Endothelial cell of umbilical vein (primary cell): ENCODE measurements around the gene ARF6. TPM values are rescaled to one million over a fixed set of nuclear protein-coding genes. Genes with fewer than 3 reads are reported as not detected.

Source experiments
- BruUV-seq: library from RNA; stranded (reverse); fragments of 400-500 nt; replicated peaks from 2 replicates; lab custom pipeline; 2021; lab: Mats Ljungman, UMichigan
- CTCF ChIA-PET: fragments of 300-600, 350-600 bp; sonication (Branson Sonifier 250); formaldehyde crosslinking; loops from one replicate; lab custom pipeline; 2021; ENCODE audit warnings: antibody characterized with exemption, inconsistent platforms; lab: Charles Lee
- POLR2A ChIA-PET: fragments of 300-600, 350-600 bp; sonication (Branson Sonifier 250); formaldehyde crosslinking; loops from one replicate; lab custom pipeline; 2021; ENCODE audit warnings: antibody characterized with exemption, inconsistent platforms; lab: Charles Lee
- DNase-seq: peaks from one replicate; pipeline ENCODE4 v3.0.0-alpha.2; 2011; ENCODE audit warnings: low read depth, low spot score
- FAIRE-seq: peaks from 2 replicates; lab custom pipeline; 2011; peaks lifted over from hg19 to GRCh38; lab: Jason Lieb, UNC
- H2AFZ ChIP-seq: 2 replicates; pipeline ENCODE4 v1.6.0; 2012; ENCODE audit warnings: low read depth, low read length, control low read depth, inconsistent platforms
- H3K27ac ChIP-seq: 2 replicates; pipeline ENCODE4 v1.5.1; 2011; ENCODE audit warnings: low read depth, mild to moderate bottlenecking, control low read depth, low read length, moderate library complexity; ENCODE audit not compliant: insufficient read depth
- H3K27me3 ChIP-seq, 2 experiments: 2 replicates each; pipeline versions ENCODE4 v1.6.0 to v1.6.1; 2011; ENCODE audit warnings: low read length in 2 of 2, mixed read lengths in 1 of 2; ENCODE audit not compliant: control insufficient read depth in 2 of 2, insufficient read depth in 2 of 2
- H3K36me3 ChIP-seq, 2 experiments: 2 replicates in 1 of 2; 3 replicates in 1 of 2; pipeline ENCODE4 v1.5.1; 2011; ENCODE audit warnings: low read length in 2 of 2, mild to moderate bottlenecking in 1 of 2, moderate library complexity in 1 of 2; ENCODE audit not compliant: control insufficient read depth in 2 of 2, insufficient read depth in 2 of 2; ENCODE audit errors: extremely low read depth in 1 of 2
- H3K4me1 ChIP-seq: 3 replicates; pipeline ENCODE4 v1.5.1; 2011; ENCODE audit warnings: mild to moderate bottlenecking, low read length; ENCODE audit not compliant: control insufficient read depth, insufficient read depth; ENCODE audit errors: extremely low read depth
- H3K4me2 ChIP-seq: 2 replicates; pipeline ENCODE4 v1.6.1; 2011; ENCODE audit warnings: low read length, control low read depth, mixed read lengths; ENCODE audit not compliant: insufficient read depth
- H3K4me3 ChIP-seq, 3 experiments: fragments of 200-600 bp in 1 of 3; sonication (generic), shearing (Covaris generic) in 1 of 3; replicated peaks in 1 of 3; 2 replicates each; pipeline ENCODE4 v1.5.1; 2011 to 2016; ENCODE audit warnings: control low read depth in 3 of 3, low read length in 3 of 3, mild to moderate bottlenecking in 2 of 3, inconsistent platforms in 1 of 3, low read depth in 1 of 3, moderate library complexity in 1 of 3; ENCODE audit not compliant: insufficient read depth in 1 of 3
- H3K79me2 ChIP-seq: 2 replicates; pipeline ENCODE4 v1.6.0; 2012; ENCODE audit warnings: low read length, inconsistent platforms; ENCODE audit not compliant: control insufficient read depth, insufficient read depth
- H3K9ac ChIP-seq: replicated peaks from 2 replicates; pipeline ENCODE3; 2011; ENCODE audit warnings: low read length, control low read depth; ENCODE audit not compliant: insufficient read depth; ENCODE audit errors: extremely low read depth
- H3K9me1 ChIP-seq: replicated peaks from 3 replicates; pipeline ENCODE4 v1.6.0; 2011; ENCODE audit warnings: mild to moderate bottlenecking, low read length; ENCODE audit not compliant: control insufficient read depth, insufficient read depth; ENCODE audit errors: extremely low read depth
- H3K9me3 ChIP-seq: replicated peaks from 2 replicates; pipeline ENCODE4 v1.5.1; 2012; ENCODE audit warnings: low read length, inconsistent platforms; ENCODE audit not compliant: control insufficient read depth, insufficient read depth
- H4K20me1 ChIP-seq: replicated peaks from 2 replicates; pipeline ENCODE3; 2011; ENCODE audit warnings: mild to moderate bottlenecking, low read length; ENCODE audit not compliant: control insufficient read depth, insufficient read depth; ENCODE audit errors: extremely low read depth
- CTCF ChIP-seq, 2 donors: IDR thresholded peaks; 1 replicate in 1 of 2; 2 replicates in 1 of 2; pipeline ENCODE4 v1.5.1; 2011; ENCODE audit warnings: low read length in 2 of 2, mild to moderate bottlenecking in 2 of 2, moderate library complexity in 2 of 2, control low read depth in 1 of 2, inconsistent platforms in 1 of 2, low read depth in 1 of 2; ENCODE audit not compliant: insufficient read depth in 1 of 2; ENCODE audit errors: extremely low read depth in 1 of 2
- EZH2 ChIP-seq: IDR thresholded peaks from 2 replicates; pipeline ENCODE4 v1.6.1; 2012; ENCODE audit warnings: borderline replicate concordance, low read depth, mild to moderate bottlenecking, moderate library complexity, low read length, inconsistent platforms; ENCODE audit not compliant: severe bottlenecking
- FOS ChIP-seq: IDR thresholded peaks from 2 replicates; pipeline ENCODE4 v1.6.1; 2011; ENCODE audit warnings: mild to moderate bottlenecking, low read length, moderate library complexity, borderline replicate concordance; ENCODE audit not compliant: insufficient read depth
- GATA2 ChIP-seq: IDR thresholded peaks from 2 replicates; pipeline ENCODE4 v1.7.0; 2011; ENCODE audit warnings: low read depth, mild to moderate bottlenecking, moderate library complexity, mixed read lengths, low read length; ENCODE audit not compliant: insufficient read length, insufficient read depth
- JUN ChIP-seq: IDR thresholded peaks from 2 replicates; pipeline ENCODE4 v1.6.1; 2011; ENCODE audit warnings: borderline replicate concordance, low read depth; ENCODE audit not compliant: insufficient read length, insufficient read depth
- MAX ChIP-seq: IDR thresholded peaks from 2 replicates; pipeline ENCODE4 v1.6.1; 2011; ENCODE audit not compliant: insufficient read depth, insufficient read length
- MYC ChIP-seq: IDR thresholded peaks from one replicate; pipeline ENCODE4 v1.6.1; 2011; ENCODE audit warnings: mild to moderate bottlenecking, low read depth, low read length
- POLR2A ChIP-seq: IDR thresholded peaks from 2 replicates; pipeline ENCODE4 v1.6.1; 2012; ENCODE audit warnings: low read depth, mild to moderate bottlenecking, control low read depth, low read length
- POLR2AphosphoS5 ChIP-seq: IDR thresholded peaks from 2 replicates; pipeline ENCODE4 v1.6.1; 2012; ENCODE audit warnings: low read depth, mild to moderate bottlenecking, control low read depth, low read length, moderate library complexity; ENCODE audit not compliant: insufficient read depth
- dilution Hi-C: fragments of 300-500 bp; cut with MboI; formaldehyde crosslinking; loops from one replicate; pipeline ENCODE4 v1.15.0; 2019; ENCODE audit warnings: low sequenced_read_pairs; ENCODE audit not compliant: extremely low pct_ligation_motif_present
- intact Hi-C: fragments of 100-400 bp; cut with micrococcal nuclease; formaldehyde crosslinking; loops from one replicate; pipeline ENCODE4 v1.10.0; 2022
- polyA plus RNA-seq, 4 experiments: library from polyadenylated mRNA; depleted of rRNA in 3 of 4; stranded (reverse) in 3 of 4; unstranded in 1 of 4; fragments of >200 nt; gene quantifications; 2 replicates each; pipeline versions ENCODE4 v1.2.1 to v1.2.3, GENCODE V29; 2011 to 2012; ENCODE audit warnings: missing spikeins in 1 of 4
- total RNA-seq: library from RNA; stranded (reverse); gene quantifications from 2 replicates; pipeline ENCODE4 v1.2.3, GENCODE V29; 2021

Gene ARF6
- total and polyA plus RNA-seq, 2 donors (not counting 3 experiments of a cell fraction or from before 2014, with no cell fraction given) = 21.7 to 73.6 TPM

GRCh38 chr14:49920935-49921334 lies 28.1 kb downstream of the ARF6 start:
- intact Hi-C loops = no loop called here
- H3K4me1 ChIP-seq = peaks cover 2% of the 10 kb centered on the region
- no peak overlapping the region for H3K27ac ChIP-seq
- no peak overlapping the region for H3K4me2 ChIP-seq
- no TSS peak for BruUV-seq
- H2AFZ ChIP-seq = no peak overlapping the region
- no peaks in the 10 kb centered on the region for H3K79me2 ChIP-seq
- no peak overlapping the region for H3K9ac ChIP-seq
- DNase-seq (no peak), FAIRE-seq (no peak)
- TF ChIP-seq EZH2 (no peak), POLR2AphosphoS5 (no peak), MYC (no peak), FOS (no peak), POLR2A (no peak), JUN (no peak), GATA2 (no peak), MAX (no peak), CTCF (IDR thresholded peaks at IDR 0.05; ENCODE audit: extremely low read depth in 1 of 2, insufficient read depth in 1 of 2, low read depth in 1 of 2, low read length in 2 of 2) (no peak)
- H3K36me3 ChIP-seq = no peaks in the 10 kb centered on the region
- dilution Hi-C loops = no loop called here
- no peaks in the 10 kb centered on the region for H3K27me3 ChIP-seq
- H3K4me3 ChIP-seq = no peak overlapping the region
- H4K20me1 ChIP-seq = no peaks in the 10 kb centered on the region
- POLR2A ChIA-PET = no interaction called here
- no peaks in the 10 kb centered on the region for H3K9me3 ChIP-seq
- H3K9me1 ChIP-seq = no peaks in the 10 kb centered on the region
- CTCF ChIA-PET = no interaction called here
